A204.1 (cell line): ENCODE measurements around the gene ST3GAL2.

Source experiments
- FAIRE-seq: peaks from 2 replicates; lab custom pipeline; 2012; peaks lifted over from hg19 to GRCh38; lab: Jason Lieb, UNC

The ST3GAL2 gene

DNA sequence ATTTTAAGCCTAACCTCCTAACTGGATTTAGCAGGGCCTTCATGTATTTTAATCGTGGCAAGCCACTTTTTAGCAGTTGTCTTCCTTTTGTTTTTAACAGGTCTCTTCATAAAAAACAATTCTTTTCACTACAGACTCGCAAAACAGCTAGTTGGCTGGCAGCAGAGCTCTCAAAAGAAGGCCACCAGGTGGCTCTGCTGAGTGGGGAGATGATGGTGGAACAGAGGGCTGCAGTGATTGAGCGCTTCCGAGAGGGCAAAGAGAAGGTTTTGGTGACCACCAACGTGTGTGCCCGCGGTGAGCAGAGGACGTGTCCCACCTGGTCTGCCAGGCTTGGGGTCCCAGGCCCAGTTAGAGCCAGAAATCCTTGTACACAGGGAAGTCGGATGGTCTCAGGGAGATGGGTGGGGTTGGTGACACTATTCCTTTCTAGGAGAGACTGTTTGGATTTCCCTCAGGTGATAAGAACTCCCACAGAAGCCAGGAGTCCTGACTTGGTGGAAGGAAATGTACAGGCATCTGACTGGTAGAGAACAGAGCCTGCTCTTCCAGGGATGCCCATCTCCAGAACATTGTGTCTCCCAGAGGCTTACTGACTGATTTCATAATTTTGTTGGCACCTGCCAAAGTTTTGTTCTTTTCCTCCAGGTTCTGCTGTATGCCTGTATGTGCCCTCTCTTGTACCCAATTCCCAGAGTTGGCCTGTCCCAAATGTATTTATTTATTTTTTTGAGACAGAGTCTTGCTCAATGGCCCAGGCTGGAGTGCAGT, 107.1 kb downstream of the ST3GAL2 start:
- no peak for FAIRE-seq

- FAIRE-seq: no peak
Observed at GRCh38 chr16:70331091-70331490, 107.8 kb downstream of the ST3GAL2 start.
